Activated CD4-positive, alpha-beta T cell treated with anti-CD3 and anti-CD28 coated beads, Interleukin-2, Interleukin-6, amounts not matched to agents 100 ng/mL and 50 ng/mL, durations not matched to agents 16 hours and 8 hours (primary cell): ENCODE measurements around the gene RPS6KB2.

Experiments used
- DNase-seq: peaks from one replicate; pipeline ENCODE4 v3.0.0-alpha.2; 2020

Gene RPS6KB2

GRCh38 chr11:67428052-67429001, at the start of gene RPS6KB2:
RPS6KB2 (plus strand) TSS chr11:67428494; CDS start chr11:67428546, 52 bp downstream.
- DNase-seq, result peak; percentile 99

GRCh38 chr11:67378544-67378943, 49.8 kb upstream of the RPS6KB2 start:
- DNase-seq, result no peak

- DNase-seq, result no peak
These were observed 48.9 kb upstream of the RPS6KB2 start for GRCh38 chr11:67379061-67380058.

GRCh38 chr11:67381244-67381972, 46.9 kb upstream of the RPS6KB2 start:
- DNase-seq, result no peak

GRCh38 chr11:67382276-67383136, 45.8 kb upstream of the RPS6KB2 start:
- peak; percentile 88 for DNase-seq

- DNase-seq, result no peak
These were observed 43.4 kb upstream of the RPS6KB2 start for GRCh38 chr11:67384851-67385366.

GRCh38 chr11:67387069-67387468, 41.2 kb upstream of the RPS6KB2 start:
- no peak for DNase-seq

GRCh38 chr11:67387518-67387917, 40.8 kb upstream of the RPS6KB2 start:
- no peak for DNase-seq

- peak; percentile 57 for DNase-seq
These were observed 38.8 kb upstream of the RPS6KB2 start for GRCh38 chr11:67389477-67389876.

GRCh38 chr11:67390947-67391303, 37.4 kb upstream of the RPS6KB2 start:
- DNase-seq, result no peak

- DNase-seq, result peak; percentile 96
These were observed 36.8 kb upstream of the RPS6KB2 start, which contains the start of gene RAD9A for GRCh38 chr11:67391304-67392182. RAD9A (plus strand) TSS chr11:67391986; CDS start chr11:67392045, 59 bp downstream.

GRCh38 chr11:67392183-67392715, 36.0 kb upstream of the RPS6KB2 start:
- no peak for DNase-seq

GRCh38 chr11:67393437-67393836, 34.9 kb upstream of the RPS6KB2 start:
- DNase-seq, result no peak

- no peak for DNase-seq
These were observed 34.3 kb upstream of the RPS6KB2 start for GRCh38 chr11:67393990-67394389.

- no peak for DNase-seq
These were observed 32.6 kb upstream of the RPS6KB2 start for GRCh38 chr11:67395555-67396258.

- DNase-seq, result no peak
These were observed 32.1 kb upstream of the RPS6KB2 start for GRCh38 chr11:67396259-67396581.

- DNase-seq, result no peak
These were observed 31.5 kb upstream of the RPS6KB2 start for GRCh38 chr11:67396587-67397389.

- DNase-seq, result no peak
These were observed 30.8 kb upstream of the RPS6KB2 start for GRCh38 chr11:67397536-67397935.
